Measurements from ENCODE around the gene FAM171A1.
"Not testable (repeated sequence)": the region's sequence is repeated elsewhere in the genome, so short reads cannot be mapped to it uniquely, and the experiment has no call there.

The FAM171A1 gene

GRCh38 chr10:15220445-15220844 is 150.6 kb downstream of the FAM171A1 start:
- no peak for DNase-seq (ENCODE audit: low read depth in 2 of 3, low spot score in 1 of 3)

GRCh38 chr10:15216700-15217099 is 154.4 kb downstream of the FAM171A1 start:
- DNase-seq (ENCODE audit: low read depth in 2 of 3, low spot score in 1 of 3), result no peak

GRCh38 chr10:15214237-15214636 is 156.9 kb downstream of the FAM171A1 start:
- DNase-seq (ENCODE audit: low read depth in 2 of 3, low spot score in 1 of 3), result no peak

- no peak for DNase-seq (ENCODE audit: low read depth in 2 of 3, low spot score in 1 of 3)
These were observed 157.6 kb downstream of the FAM171A1 start for GRCh38 chr10:15213461-15213861.

- DNase-seq (ENCODE audit: low read depth in 2 of 3, low spot score in 1 of 3), result no peak
These were observed 159.6 kb downstream of the FAM171A1 start for GRCh38 chr10:15211464-15211979.

- DNase-seq (ENCODE audit: low read depth in 2 of 3, low spot score in 1 of 3), result no peak
These were observed 160.6 kb downstream of the FAM171A1 start for GRCh38 chr10:15210521-15210920.

- DNase-seq (ENCODE audit: low read depth in 2 of 3, low spot score in 1 of 3), result peak; percentile 63 to 87 (median 72)
These were observed 161.1 kb downstream of the FAM171A1 start for GRCh38 chr10:15209827-15210509.

GRCh38 chr10:15208221-15208620 is 162.9 kb downstream of the FAM171A1 start:
- no peak for DNase-seq (ENCODE audit: low read depth in 2 of 3, low spot score in 1 of 3)

GRCh38 chr10:15207410-15207809 is 163.7 kb downstream of the FAM171A1 start:
- DNase-seq (ENCODE audit: low read depth in 2 of 3, low spot score in 1 of 3), result not testable (repeated sequence)

GRCh38 chr10:15202639-15203038 is 168.4 kb downstream of the FAM171A1 start:
- no peak for DNase-seq (ENCODE audit: low read depth in 2 of 3, low spot score in 1 of 3)

- not testable (repeated sequence) for DNase-seq (ENCODE audit: low read depth in 2 of 3, low spot score in 1 of 3)
These were observed 168.8 kb downstream of the FAM171A1 start for GRCh38 chr10:15202301-15202621.

GRCh38 chr10:15201589-15202300 is 169.3 kb downstream of the FAM171A1 start:
- no peak for DNase-seq (ENCODE audit: low read depth in 2 of 3, low spot score in 1 of 3)

- no peak for DNase-seq (ENCODE audit: low read depth in 2 of 3, low spot score in 1 of 3)
These were observed 170.5 kb downstream of the FAM171A1 start for GRCh38 chr10:15200626-15201025.

- no peak for DNase-seq (ENCODE audit: low read depth in 2 of 3, low spot score in 1 of 3)
These were observed 173.2 kb downstream of the FAM171A1 start for GRCh38 chr10:15197911-15198310.

GRCh38 chr10:15197276-15197675 is 173.8 kb downstream of the FAM171A1 start:
- DNase-seq (ENCODE audit: low read depth in 2 of 3, low spot score in 1 of 3), result no peak

GRCh38 chr10:15196021-15196834 is 174.9 kb downstream of the FAM171A1 start:
- no peak for DNase-seq (ENCODE audit: low read depth in 2 of 3, low spot score in 1 of 3)

- DNase-seq (ENCODE audit: low read depth in 2 of 3, low spot score in 1 of 3), result no peak
These were observed 181.8 kb downstream of the FAM171A1 start for GRCh38 chr10:15189133-15189885.

GRCh38 chr10:15188603-15189002 is 182.5 kb downstream of the FAM171A1 start:
- DNase-seq (ENCODE audit: low read depth in 2 of 3, low spot score in 1 of 3), result no peak

GRCh38 chr10:15183689-15184481 is 187.2 kb downstream of the FAM171A1 start:
- DNase-seq (ENCODE audit: low read depth in 2 of 3, low spot score in 1 of 3), result no peak

- DNase-seq (ENCODE audit: low read depth in 2 of 3, low spot score in 1 of 3), result no peak
These were observed 188.4 kb downstream of the FAM171A1 start for GRCh38 chr10:15182540-15183207.
